Right lobe of liver (tissue), 4 donors: ENCODE data around the gene KRTCAP2.

ENCODE experiments used
- POLR2A ChIP-seq: fragments of 450-650 bp; IDR thresholded peaks from one replicate; pipeline ENCODE4 v1.6.1; 2017; ENCODE audit warnings: antibody characterized with exemption, mild to moderate bottlenecking
- TF ChIP-seq, protein P1 (sequence below), 4 donors: fragments of 200-600 bp in 3 of 4; fragments of 450-650 bp in 1 of 4; IDR thresholded peaks; one replicate each; pipeline versions ENCODE4 v1.5.1 to v1.8.0; 2016 to 2022; ENCODE audit warnings: antibody characterized with exemption in 4 of 4, mild to moderate bottlenecking in 2 of 4
- donor health status: DM: no; HTN: no; CAD: no.
- donor health status: DM: no; HTN: no; CAD: no.
- donor health status: DM: no; HTN: yes; CAD: no.

DNA sequence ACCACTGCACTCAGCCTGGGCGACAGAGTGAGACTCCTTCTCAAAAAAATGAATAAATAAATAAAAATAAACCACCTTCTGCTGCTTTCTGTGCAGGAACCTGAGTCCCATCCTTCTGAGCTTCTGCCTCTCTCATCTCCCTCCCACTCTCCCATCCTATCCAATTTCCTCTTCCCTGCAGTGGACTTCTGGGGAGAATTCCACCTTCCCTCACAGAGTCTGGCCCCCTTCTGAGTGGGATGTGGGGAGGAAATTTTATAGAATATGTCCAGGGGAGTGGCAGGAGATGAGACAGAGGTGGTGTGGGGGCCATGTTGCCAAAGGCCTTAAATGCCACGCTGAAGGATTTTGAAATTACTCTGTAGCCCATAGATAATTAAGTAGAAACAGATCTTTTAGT, 50.8 kb downstream of the KRTCAP2 start:
- TF ChIP-seq, protein P1, sequence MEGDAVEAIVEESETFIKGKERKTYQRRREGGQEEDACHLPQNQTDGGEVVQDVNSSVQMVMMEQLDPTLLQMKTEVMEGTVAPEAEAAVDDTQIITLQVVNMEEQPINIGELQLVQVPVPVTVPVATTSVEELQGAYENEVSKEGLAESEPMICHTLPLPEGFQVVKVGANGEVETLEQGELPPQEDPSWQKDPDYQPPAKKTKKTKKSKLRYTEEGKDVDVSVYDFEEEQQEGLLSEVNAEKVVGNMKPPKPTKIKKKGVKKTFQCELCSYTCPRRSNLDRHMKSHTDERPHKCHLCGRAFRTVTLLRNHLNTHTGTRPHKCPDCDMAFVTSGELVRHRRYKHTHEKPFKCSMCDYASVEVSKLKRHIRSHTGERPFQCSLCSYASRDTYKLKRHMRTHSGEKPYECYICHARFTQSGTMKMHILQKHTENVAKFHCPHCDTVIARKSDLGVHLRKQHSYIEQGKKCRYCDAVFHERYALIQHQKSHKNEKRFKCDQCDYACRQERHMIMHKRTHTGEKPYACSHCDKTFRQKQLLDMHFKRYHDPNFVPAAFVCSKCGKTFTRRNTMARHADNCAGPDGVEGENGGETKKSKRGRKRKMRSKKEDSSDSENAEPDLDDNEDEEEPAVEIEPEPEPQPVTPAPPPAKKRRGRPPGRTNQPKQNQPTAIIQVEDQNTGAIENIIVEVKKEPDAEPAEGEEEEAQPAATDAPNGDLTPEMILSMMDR (IDR thresholded peaks at IDR 0.05) = no peak
- TF ChIP-seq POLR2A = no peak
